GM10248 (cell line): ENCODE measurements around the gene BMPR1B.
"Not testable (repeated sequence)": the region's sequence is repeated elsewhere in the genome, so short reads cannot be mapped to it uniquely, and the experiment has no call there.

Source experiments
- CTCF ChIA-PET: fragments of 300-600 bp; sonication (Branson Sonifier 250); formaldehyde crosslinking; extraction: SDS; loops from one replicate; lab custom pipeline; 2021; ENCODE audit warnings: antibody characterized with exemption; lab: Yijun Ruan, JAX
- POLR2A ChIA-PET: fragments of 350-650 bp; sonication (Branson Sonifier 250); formaldehyde crosslinking; extraction: SDS; loops from one replicate; lab custom pipeline; 2020; ENCODE audit warnings: antibody characterized with exemption; lab: Yijun Ruan, JAX
- DNase-seq: peaks from one replicate; pipeline ENCODE4 v3.0.0; 2012; ENCODE audit errors: extremely low spot score
- TF ChIP-seq, protein P1 (sequence below): IDR thresholded peaks from 2 replicates; pipeline ENCODE4 v1.5.1; 2012; ENCODE audit warnings: mild to moderate bottlenecking, low read depth; ENCODE audit errors: extremely low read depth, missing control alignments, control extremely low read depth

Gene BMPR1B

DNA sequence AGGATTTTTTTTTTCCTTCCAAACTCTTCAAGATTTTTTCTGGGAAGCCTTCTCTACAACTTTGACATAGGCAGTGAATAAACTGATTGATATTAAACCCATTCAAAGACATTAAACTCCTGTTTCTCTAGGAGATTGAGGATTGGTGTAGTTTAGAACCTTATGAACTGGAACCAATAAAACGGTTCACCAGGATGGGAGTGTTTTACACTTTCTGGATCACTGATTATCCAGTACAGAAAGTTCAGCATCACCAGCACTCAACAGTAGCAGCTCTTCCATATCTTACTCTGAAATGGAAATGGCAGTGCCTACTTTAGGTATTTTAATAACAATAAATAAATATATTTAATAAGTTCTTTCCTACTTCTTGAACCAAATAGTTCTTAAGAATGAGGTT, 76.7 kb downstream of the BMPR1B start:
- POLR2A ChIA-PET = no interaction called here

DNA sequence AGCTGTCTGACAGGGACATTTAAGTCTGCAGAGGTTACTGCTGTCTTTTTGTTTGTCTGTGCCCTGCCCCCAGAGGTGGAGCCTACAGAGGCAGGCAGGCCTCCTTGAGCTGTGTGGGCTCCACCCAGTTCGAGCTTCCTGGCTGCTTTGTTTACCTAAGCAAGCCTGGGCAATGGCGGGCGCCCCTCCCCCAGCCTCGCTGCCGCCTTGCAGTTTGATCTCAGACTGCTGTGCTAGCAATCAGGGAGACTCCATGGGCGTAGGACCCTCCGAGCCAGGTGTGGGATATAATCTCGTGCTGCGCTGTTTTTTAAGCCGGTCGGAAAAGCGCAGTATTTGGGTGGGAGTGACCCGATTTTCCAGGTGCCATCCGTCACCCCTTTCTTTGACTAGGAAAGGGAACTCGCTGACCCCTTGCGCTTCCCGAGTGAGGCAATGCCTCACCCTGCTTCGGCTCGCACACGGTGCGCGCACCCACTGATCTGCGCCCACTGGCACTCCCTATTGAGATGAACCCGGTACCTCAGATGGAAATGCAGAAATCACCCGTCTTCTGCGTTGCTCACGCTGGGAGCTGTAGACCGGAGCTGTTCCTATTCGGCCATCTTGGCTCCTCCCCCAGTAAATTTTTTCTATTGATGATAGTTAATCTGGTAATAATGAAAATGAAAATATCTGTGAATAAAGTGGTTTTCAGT, 83.6 kb downstream of the BMPR1B start:
- POLR2A ChIA-PET, DNase-seq: not testable (repeated sequence)

More for the DNA sequence above, 76.7 kb downstream of the BMPR1B start:
- CTCF ChIA-PET = interaction anchor here (1.3 kb wide), 1 partner anchor 16 kb away, joined by 4 read pairs; no protein-coding TSS in a partner anchor
- DNase-seq = no peak
- TF ChIP-seq, protein P1, sequence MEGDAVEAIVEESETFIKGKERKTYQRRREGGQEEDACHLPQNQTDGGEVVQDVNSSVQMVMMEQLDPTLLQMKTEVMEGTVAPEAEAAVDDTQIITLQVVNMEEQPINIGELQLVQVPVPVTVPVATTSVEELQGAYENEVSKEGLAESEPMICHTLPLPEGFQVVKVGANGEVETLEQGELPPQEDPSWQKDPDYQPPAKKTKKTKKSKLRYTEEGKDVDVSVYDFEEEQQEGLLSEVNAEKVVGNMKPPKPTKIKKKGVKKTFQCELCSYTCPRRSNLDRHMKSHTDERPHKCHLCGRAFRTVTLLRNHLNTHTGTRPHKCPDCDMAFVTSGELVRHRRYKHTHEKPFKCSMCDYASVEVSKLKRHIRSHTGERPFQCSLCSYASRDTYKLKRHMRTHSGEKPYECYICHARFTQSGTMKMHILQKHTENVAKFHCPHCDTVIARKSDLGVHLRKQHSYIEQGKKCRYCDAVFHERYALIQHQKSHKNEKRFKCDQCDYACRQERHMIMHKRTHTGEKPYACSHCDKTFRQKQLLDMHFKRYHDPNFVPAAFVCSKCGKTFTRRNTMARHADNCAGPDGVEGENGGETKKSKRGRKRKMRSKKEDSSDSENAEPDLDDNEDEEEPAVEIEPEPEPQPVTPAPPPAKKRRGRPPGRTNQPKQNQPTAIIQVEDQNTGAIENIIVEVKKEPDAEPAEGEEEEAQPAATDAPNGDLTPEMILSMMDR = no peak

DNA sequence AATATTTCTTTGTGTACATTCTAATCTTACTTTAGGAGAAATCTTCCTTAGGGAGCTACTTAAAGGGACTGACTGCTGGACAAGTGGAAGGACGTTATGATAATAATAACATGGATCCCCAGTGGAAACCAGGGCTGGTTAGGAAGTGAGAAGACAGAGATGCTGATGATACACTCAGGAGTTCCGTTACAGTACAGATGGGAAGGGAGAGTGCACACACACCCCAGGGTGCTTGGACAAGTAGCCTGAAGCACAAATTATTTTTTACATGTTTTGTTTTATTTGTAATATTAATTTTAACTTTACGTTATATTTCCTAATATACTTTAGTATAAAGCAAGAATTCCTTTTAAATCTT, 84.1 kb downstream of the BMPR1B start:
- ChIA-PET POLR2A (no interaction called here), CTCF (interaction anchor here (1.3 kb wide), 1 partner anchor 11 kb away, joined by 4 read pairs; no protein-coding TSS in a partner anchor)
- no peak for DNase-seq

More for the DNA sequence above, 83.6 kb downstream of the BMPR1B start:
- CTCF ChIA-PET = interaction anchor here (1.3 kb wide), 1 partner anchor 12 kb away, joined by 4 read pairs; no protein-coding TSS in a partner anchor

DNA sequence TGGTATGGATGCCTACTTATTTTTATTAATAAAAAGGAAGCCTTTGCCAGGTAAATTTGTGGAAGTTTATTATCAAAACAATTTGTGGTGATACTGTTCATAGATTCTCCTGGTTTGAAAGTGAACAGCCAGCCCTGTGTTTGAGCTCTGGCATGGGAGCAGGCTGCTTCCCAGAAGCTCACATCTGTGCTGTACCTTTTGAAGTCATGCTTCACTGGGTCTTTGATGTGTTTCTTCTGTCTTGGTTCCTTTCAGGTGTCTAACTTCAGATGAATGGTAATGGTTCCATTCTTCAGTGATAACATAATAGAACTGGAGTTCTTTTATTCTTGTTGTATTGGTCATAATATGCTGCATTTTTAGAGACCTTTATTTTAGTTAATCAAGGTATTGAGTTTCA, 85.5 kb downstream of the BMPR1B start:
- TF ChIP-seq, protein P1 = no peak
- DNase-seq = no peak
- ChIA-PET POLR2A (interaction anchor here (1.0 kb wide), 1 partner anchor 12 kb away, joined by 3 read pairs; no protein-coding TSS in a partner anchor), CTCF (interaction anchor here (1.6 to 1.7 kb wide), 2 partner anchors 12 to 42 kb away, joined by 3 to 4 read pairs; no protein-coding TSS in a partner anchor)

More for the DNA sequence above, 84.1 kb downstream of the BMPR1B start:
- TF ChIP-seq, protein P1 = no peak

DNA sequence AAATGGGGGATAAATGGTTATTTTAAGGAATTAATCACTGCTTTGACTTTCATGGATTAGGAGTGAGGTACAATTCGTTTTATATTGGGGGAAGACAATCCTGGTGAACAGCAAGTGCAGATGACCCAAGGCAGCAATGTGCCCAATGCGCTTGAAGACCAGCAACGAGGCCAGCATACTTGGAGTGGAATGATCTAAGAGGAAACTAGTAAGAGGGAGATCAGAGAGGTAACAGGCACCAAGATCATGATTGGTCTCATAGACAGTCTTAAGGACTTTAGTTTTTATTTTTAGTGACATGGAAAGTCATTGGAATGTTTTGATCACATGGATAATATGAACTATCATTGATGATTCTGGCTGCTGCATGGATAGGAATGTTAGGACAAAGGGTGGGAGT, 90.6 kb downstream of the BMPR1B start:
- ChIA-PET POLR2A (no interaction called here), CTCF (no interaction called here)
- no peak for DNase-seq
- TF ChIP-seq, protein P1 = no peak

DNA sequence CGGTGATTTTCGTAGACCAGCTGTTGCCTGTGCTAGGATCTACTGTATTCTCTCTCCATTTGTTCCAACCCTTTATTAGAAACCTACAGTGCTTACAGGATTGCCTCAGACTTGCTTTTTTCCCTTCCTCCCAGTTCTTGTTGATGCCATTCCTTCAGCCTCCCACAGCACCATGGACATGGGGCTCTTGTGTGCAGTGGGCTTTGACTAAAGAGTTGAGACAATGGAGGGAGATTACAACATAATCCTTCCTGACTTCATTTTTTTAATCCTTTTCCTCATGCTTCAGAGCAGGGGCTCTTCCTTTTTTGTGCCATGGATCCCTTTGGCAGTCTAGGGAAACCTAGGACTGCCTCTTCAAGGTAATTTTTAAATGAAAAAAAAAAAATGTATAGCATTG, 92.1 kb downstream of the BMPR1B start:
- CTCF ChIA-PET = no interaction called here
- TF ChIP-seq, protein P1 = no peak
- POLR2A ChIA-PET = no interaction called here
- no peak for DNase-seq

DNA sequence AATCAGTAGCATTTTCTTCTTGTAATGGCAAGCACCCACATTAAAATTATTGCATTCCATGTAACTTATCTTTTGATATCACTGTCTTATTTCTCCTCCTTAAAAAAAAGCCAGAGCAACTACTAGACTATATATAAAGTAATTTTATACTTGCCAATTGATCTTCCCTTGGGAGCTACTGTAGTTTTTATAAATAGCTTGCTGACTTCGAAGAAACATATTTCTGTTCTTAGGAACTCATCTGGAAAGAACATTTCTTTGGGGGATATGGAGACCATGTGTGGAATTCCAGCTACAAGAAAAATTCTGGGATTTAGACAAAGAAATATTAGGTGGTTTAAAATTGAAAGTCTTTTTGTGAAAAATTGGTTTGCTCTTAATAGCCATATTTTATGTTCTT, 94.9 kb downstream of the BMPR1B start:
- POLR2A ChIA-PET = no interaction called here
- TF ChIP-seq, protein P1 = no peak
- DNase-seq = no peak
- CTCF ChIA-PET = interaction anchor here (1.5 kb wide), 1 partner anchor 11 kb away, joined by 4 read pairs; no protein-coding TSS in a partner anchor
